Adipocyte (in vitro differentiated cells): ENCODE measurements around the gene RANBP2.

Experiments
- DNase-seq: peaks from one replicate; pipeline ENCODE4 v3.0.0-alpha.2; 2015; ENCODE audit warnings: low read depth
- H3K27me3 ChIP-seq: replicated peaks from 2 replicates; pipeline ENCODE4 v1.7.0; 2013; ENCODE audit warnings: mild to moderate bottlenecking, low read length, moderate library complexity; ENCODE audit not compliant: control insufficient read depth, insufficient read depth
- H3K36me3 ChIP-seq: 2 replicates; pipeline ENCODE4 v1.7.0; 2013; ENCODE audit warnings: low read length, mild to moderate bottlenecking, moderate library complexity; ENCODE audit not compliant: control insufficient read depth, insufficient read depth, severe bottlenecking
- H3K4me1 ChIP-seq: 2 replicates; pipeline ENCODE4 v1.7.0; 2013; ENCODE audit warnings: mild to moderate bottlenecking, low read length, moderate library complexity; ENCODE audit not compliant: control insufficient read depth, insufficient read depth
- H3K4me3 ChIP-seq: 2 replicates; pipeline ENCODE4 v1.7.0; 2013; ENCODE audit warnings: mild to moderate bottlenecking, low read length, moderate library complexity
- H3K9ac ChIP-seq: 2 replicates; pipeline ENCODE4 v1.7.0; 2013; ENCODE audit warnings: mild to moderate bottlenecking, low read length, moderate library complexity
- H3K9me3 ChIP-seq: 2 replicates; pipeline ENCODE4 v1.7.0; 2013; ENCODE audit warnings: mild to moderate bottlenecking, low read length, moderate library complexity; ENCODE audit not compliant: control insufficient read depth

Gene RANBP2

GRCh38 chr2:108813732-108814131, 94.5 kb downstream of the RANBP2 start:
- peaks cover 3% of the 10 kb centered on the region for H3K4me1 ChIP-seq
- H3K27me3 ChIP-seq, result no peaks in the 10 kb centered on the region
- H3K9ac ChIP-seq, result no peak overlapping the region
- DNase-seq, result no peak
- H3K4me3 ChIP-seq, result no peak overlapping the region
- H3K36me3 ChIP-seq, result peaks cover 35% of the 10 kb centered on the region
- H3K9me3 ChIP-seq, result peaks cover 15% of the 10 kb centered on the region

DNA sequence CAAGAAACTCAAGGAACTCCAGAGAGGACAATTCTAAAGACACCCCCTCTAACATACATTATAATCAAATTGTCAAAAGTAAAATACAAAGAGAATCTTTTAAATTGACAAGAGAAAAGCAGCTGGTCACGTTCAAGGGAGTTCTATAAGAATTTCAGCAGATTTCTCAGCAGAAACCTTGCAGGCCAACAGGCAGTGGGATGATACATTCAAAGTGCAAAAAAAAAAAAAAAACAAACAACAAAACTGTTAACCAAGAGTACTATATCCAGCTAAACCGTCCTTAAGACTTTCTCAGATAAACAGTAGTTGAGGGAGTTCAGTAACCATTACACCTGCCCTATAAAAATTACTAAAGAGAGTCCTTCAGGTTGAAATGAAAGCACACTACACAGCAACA, 101.2 kb downstream of the RANBP2 start:
- H3K9me3 ChIP-seq, result peaks cover 9% of the 10 kb centered on the region
- H3K9ac ChIP-seq, result no peak overlapping the region
- DNase-seq, result no peak
- H3K36me3 ChIP-seq, result peaks cover 43% of the 10 kb centered on the region
- peaks cover 11% of the 10 kb centered on the region for H3K4me1 ChIP-seq
- H3K4me3 ChIP-seq, result no peak overlapping the region
- no peaks in the 10 kb centered on the region for H3K27me3 ChIP-seq

GRCh38 chr2:108823286-108823685, 104.0 kb downstream of the RANBP2 start:
- H3K4me1 ChIP-seq, result peaks cover 13% of the 10 kb centered on the region
- H3K4me3 ChIP-seq, result no peak overlapping the region
- no peak for DNase-seq
- H3K9ac ChIP-seq, result no peak overlapping the region
- no peaks in the 10 kb centered on the region for H3K27me3 ChIP-seq
- peaks cover 20% of the 10 kb centered on the region for H3K36me3 ChIP-seq
- H3K9me3 ChIP-seq, result peaks cover 9% of the 10 kb centered on the region

GRCh38 chr2:108824316-108825070, 105.2 kb downstream of the RANBP2 start:
- Histone ChIP-seq H3K9ac (no peak overlapping the region), H3K36me3 (peaks cover 9% of the 10 kb centered on the region), H3K4me3 (no peak overlapping the region), H3K9me3 (peaks cover 9% of the 10 kb centered on the region), H3K27me3 (no peaks in the 10 kb centered on the region), H3K4me1 (peaks cover 13% of the 10 kb centered on the region)
- no peak for DNase-seq

GRCh38 chr2:108825254-108825653, 106.0 kb downstream of the RANBP2 start:
- Histone ChIP-seq H3K9me3 (peaks cover 5% of the 10 kb centered on the region), H3K9ac (no peak overlapping the region), H3K36me3 (peaks cover 6% of the 10 kb centered on the region), H3K4me1 (peaks cover 13% of the 10 kb centered on the region), H3K27me3 (no peaks in the 10 kb centered on the region), H3K4me3 (no peak overlapping the region)
- peak; percentile 36 for DNase-seq

- Histone ChIP-seq H3K4me1 (peaks cover 13% of the 10 kb centered on the region), H3K27me3 (no peaks in the 10 kb centered on the region), H3K9me3 (peaks cover under 1% of the 10 kb centered on the region), H3K9ac (no peak overlapping the region), H3K36me3 (peaks cover 3% of the 10 kb centered on the region), H3K4me3 (no peak overlapping the region)
- no peak for DNase-seq
Observed at GRCh38 chr2:108825736-108826135, 106.5 kb downstream of the RANBP2 start.

GRCh38 chr2:108829578-108830310, 110.5 kb downstream of the RANBP2 start:
- Histone ChIP-seq H3K4me1 (peaks cover 9% of the 10 kb centered on the region), H3K9me3 (no peaks in the 10 kb centered on the region), H3K27me3 (no peaks in the 10 kb centered on the region), H3K4me3 (no peak overlapping the region), H3K9ac (no peak overlapping the region), H3K36me3 (peaks cover 3% of the 10 kb centered on the region)
- DNase-seq, result no peak

- no peaks in the 10 kb centered on the region for H3K27me3 ChIP-seq
- no peak for DNase-seq
Observed at GRCh38 chr2:108833219-108833618, 113.9 kb downstream of the RANBP2 start.

GRCh38 chr2:108834620-108835019, 115.3 kb downstream of the RANBP2 start:
- H3K27me3 ChIP-seq, result no peaks in the 10 kb centered on the region
- no peak for DNase-seq

More at GRCh38 chr2:108833219-108833618, 113.9 kb downstream of the RANBP2 start:
- Histone ChIP-seq H3K4me1 (no peaks in the 10 kb centered on the region), H3K36me3 (peaks cover 9% of the 10 kb centered on the region), H3K4me3 (no peak overlapping the region), H3K9me3 (peaks cover 13% of the 10 kb centered on the region), H3K9ac (no peak overlapping the region)

GRCh38 chr2:108835040-108835439, 115.8 kb downstream of the RANBP2 start:
- Histone ChIP-seq H3K4me1 (no peaks in the 10 kb centered on the region), H3K4me3 (no peak overlapping the region), H3K36me3 (peaks cover 7% of the 10 kb centered on the region), H3K9ac (no peak overlapping the region), H3K9me3 (peaks cover 19% of the 10 kb centered on the region), H3K27me3 (no peaks in the 10 kb centered on the region)
- no peak for DNase-seq

More at GRCh38 chr2:108834620-108835019, 115.3 kb downstream of the RANBP2 start:
- no peak overlapping the region for H3K9ac ChIP-seq
- H3K36me3 ChIP-seq, result peaks cover 9% of the 10 kb centered on the region
- peaks cover 17% of the 10 kb centered on the region for H3K9me3 ChIP-seq
- no peaks in the 10 kb centered on the region for H3K4me1 ChIP-seq
- no peak overlapping the region for H3K4me3 ChIP-seq
